Measurements from ENCODE around the gene SNCG.

DNA sequence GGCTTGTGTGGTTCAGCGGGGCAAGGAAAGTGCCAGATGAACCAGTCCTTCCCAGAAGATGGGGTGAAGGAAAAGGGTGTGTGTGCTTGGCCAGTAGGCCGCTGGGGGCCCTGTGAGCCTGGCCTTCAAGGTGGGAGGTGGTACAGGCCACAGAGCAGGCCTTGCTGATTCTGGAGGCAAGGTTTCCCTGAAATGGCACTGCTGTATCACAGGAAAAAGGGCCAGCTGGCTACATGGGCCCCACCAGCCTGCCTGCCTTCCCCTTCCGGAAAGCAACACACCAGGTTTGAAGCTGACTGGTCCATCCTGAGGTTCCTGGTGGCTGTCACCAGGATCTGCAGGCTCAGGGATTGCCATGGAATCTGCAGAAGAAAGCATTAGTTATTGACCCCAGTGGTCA lies 13.5 kb upstream of the SNCG start:
- TF ChIP-seq, protein P1, sequence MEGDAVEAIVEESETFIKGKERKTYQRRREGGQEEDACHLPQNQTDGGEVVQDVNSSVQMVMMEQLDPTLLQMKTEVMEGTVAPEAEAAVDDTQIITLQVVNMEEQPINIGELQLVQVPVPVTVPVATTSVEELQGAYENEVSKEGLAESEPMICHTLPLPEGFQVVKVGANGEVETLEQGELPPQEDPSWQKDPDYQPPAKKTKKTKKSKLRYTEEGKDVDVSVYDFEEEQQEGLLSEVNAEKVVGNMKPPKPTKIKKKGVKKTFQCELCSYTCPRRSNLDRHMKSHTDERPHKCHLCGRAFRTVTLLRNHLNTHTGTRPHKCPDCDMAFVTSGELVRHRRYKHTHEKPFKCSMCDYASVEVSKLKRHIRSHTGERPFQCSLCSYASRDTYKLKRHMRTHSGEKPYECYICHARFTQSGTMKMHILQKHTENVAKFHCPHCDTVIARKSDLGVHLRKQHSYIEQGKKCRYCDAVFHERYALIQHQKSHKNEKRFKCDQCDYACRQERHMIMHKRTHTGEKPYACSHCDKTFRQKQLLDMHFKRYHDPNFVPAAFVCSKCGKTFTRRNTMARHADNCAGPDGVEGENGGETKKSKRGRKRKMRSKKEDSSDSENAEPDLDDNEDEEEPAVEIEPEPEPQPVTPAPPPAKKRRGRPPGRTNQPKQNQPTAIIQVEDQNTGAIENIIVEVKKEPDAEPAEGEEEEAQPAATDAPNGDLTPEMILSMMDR (IDR thresholded peaks at IDR 0.05 in 2 of 3, conservative IDR thresholded peaks at IDR 0.05 in 1 of 3; ENCODE audit: borderline replicate concordance in 1 of 3, insufficient read depth in 1 of 3, low read depth in 2 of 3, low read length in 2 of 3) = no peak
- no peak for TF ChIP-seq ZBTB33 (IDR thresholded peaks at IDR 0.05; ENCODE audit: extremely low read depth, insufficient replicate concordance, low read length)

Measured in HCT116 (cell line).